Measurements from ENCODE around the gene CEP41. TPM values are rescaled to one million over a fixed set of nuclear protein-coding genes. Genes with fewer than 3 reads are reported as not detected.

The CEP41 gene
- total and polyA plus RNA-seq, 2 of the 13 experiments (the other 11 are each of a cell fraction or from before 2014, with no cell fraction given): 8.7 to 9.0 TPM

DNA sequence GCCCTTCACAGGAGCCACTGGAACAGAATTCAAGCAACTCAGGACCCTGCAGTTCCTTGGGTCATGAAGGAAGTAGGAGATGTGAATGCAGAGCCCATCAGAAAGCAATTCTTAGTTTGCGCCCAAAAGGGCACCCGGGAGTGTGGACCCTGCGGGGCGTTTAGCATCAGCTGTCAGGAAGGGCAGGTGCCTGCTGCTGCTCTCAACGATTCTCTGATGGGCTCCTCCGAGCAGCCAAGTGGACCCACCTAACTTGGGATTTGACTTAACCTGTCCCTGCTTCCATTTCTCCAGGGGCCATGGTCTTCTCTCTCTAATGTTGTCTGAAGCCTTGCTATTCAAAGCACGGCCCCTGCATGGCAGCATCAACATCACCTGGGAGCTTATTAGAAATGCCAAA is 79.1 kb downstream of the CEP41 start (continued):
- TF ChIP-seq, protein P1, sequence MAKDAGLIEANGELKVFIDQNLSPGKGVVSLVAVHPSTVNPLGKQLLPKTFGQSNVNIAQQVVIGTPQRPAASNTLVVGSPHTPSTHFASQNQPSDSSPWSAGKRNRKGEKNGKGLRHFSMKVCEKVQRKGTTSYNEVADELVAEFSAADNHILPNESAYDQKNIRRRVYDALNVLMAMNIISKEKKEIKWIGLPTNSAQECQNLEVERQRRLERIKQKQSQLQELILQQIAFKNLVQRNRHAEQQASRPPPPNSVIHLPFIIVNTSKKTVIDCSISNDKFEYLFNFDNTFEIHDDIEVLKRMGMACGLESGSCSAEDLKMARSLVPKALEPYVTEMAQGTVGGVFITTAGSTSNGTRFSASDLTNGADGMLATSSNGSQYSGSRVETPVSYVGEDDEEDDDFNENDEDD (CRISPR knock-in tag; IDR thresholded peaks at IDR 0.05; ENCODE audit: borderline replicate concordance): no peak
- TF ChIP-seq, protein P2, sequence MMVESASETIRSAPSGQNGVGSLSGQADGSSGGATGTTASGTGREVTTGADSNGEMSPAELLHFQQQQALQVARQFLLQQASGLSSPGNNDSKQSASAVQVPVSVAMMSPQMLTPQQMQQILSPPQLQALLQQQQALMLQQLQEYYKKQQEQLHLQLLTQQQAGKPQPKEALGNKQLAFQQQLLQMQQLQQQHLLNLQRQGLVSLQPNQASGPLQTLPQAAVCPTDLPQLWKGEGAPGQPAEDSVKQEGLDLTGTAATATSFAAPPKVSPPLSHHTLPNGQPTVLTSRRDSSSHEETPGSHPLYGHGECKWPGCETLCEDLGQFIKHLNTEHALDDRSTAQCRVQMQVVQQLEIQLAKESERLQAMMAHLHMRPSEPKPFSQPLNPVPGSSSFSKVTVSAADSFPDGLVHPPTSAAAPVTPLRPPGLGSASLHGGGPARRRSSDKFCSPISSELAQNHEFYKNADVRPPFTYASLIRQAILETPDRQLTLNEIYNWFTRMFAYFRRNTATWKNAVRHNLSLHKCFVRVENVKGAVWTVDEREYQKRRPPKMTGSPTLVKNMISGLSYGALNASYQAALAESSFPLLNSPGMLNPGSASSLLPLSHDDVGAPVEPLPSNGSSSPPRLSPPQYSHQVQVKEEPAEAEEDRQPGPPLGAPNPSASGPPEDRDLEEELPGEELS (CRISPR knock-in tag; IDR thresholded peaks at IDR 0.05): no peak
- no peak for TF ChIP-seq DNMT3B (CRISPR knock-in tag; conservative IDR thresholded peaks at IDR 0.05)
- TF ChIP-seq JDP2 (CRISPR knock-in tag; IDR thresholded peaks at IDR 0.05; ENCODE audit: borderline replicate concordance): no peak
- TF ChIP-seq ZBTB38 (CRISPR knock-in tag; IDR thresholded peaks at IDR 0.05): no peak
- TF ChIP-seq ZKSCAN1 (IDR thresholded peaks at IDR 0.05; ENCODE audit: low read length): no peak

DNA sequence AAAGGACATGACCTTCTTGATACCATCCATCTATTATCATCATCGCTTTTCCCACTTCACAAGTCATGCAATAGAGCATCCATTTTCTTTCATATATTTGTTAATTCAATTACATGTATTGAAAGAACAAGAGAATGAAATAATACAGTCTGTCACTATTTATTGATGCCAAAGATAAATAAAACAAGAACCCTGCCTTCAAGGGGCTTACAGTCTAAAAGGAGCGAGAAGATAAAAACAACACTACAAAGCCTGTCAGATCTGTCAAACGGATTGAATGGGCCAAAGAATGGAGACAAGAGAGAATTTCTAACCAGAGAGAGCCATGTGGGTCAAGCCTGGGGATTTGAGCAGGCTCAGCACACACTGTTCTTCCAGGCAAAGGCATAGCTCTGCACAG is 80.3 kb downstream of the CEP41 start:
- Histone ChIP-seq H3K9ac (ENCODE audit: insufficient read depth, low read depth, low read length) (no peak overlapping the region), H3K36me3 (replicated peaks in 1 of 2; ENCODE audit: control insufficient read depth in 1 of 2, insufficient read depth in 2 of 2, low read length in 2 of 2) (no peaks in the 10 kb centered on the region), H3K79me2 (ENCODE audit: insufficient read depth, low read length) (no peaks in the 10 kb centered on the region), H3K9me3 (ENCODE audit: low read length) (no peaks in the 10 kb centered on the region; the same call in 1 of the 2 replicates), H3K27me3 (ENCODE audit: control insufficient read depth in 1 of 2, insufficient read depth in 2 of 2, low read length in 2 of 2) (peaks cover 1 to 24% of the 10 kb centered on the region in 2 experiments; a peak in 4 of 5 replicates), H2AFZ (ENCODE audit: low read length) (no peak overlapping the region), H3K4me2 (ENCODE audit: low read depth, low read length) (no peak overlapping the region), H4K20me1 (ENCODE audit: insufficient read depth, low read length) (no peaks in the 10 kb centered on the region), H3K27ac (ENCODE audit: extremely low read length, insufficient read depth, low read length) (no peak overlapping the region), H3K4me3 (replicated peaks in 1 of 3; ENCODE audit: insufficient read depth in 1 of 3, low read depth in 2 of 3, low read length in 3 of 3) (no peak overlapping the region), H3K4me1 (ENCODE audit: insufficient read depth, low read length) (peaks cover 30% of the 10 kb centered on the region)
- ChIA-PET POLR2A (no interaction called here), CTCF (ENCODE audit: low intra/inter-chr PET ratio, low total read pairs) (no interaction called here)
- no TSS peak for BruUV-seq (replicated peaks)
- in situ Hi-C loops (cut with HindIII; ENCODE audit: extremely low pct_ligation_motif_present, low pct_unique_long_range_greater_than_20kb): no loop called here
- TF ChIP-seq FIP1L1 (IDR thresholded peaks at IDR 0.05; ENCODE audit: borderline replicate concordance, insufficient read depth, low read depth, low read length) (no peak), REPIN1 (CRISPR knock-in tag; IDR thresholded peaks at IDR 0.05; ENCODE audit: borderline replicate concordance, low read depth) (no peak), TEAD2 (CRISPR knock-in tag; IDR thresholded peaks at IDR 0.05) (no peak), NFE2 (CRISPR knock-in tag; IDR thresholded peaks at IDR 0.05) (no peak), FOXC1 (CRISPR knock-in tag; IDR thresholded peaks at IDR 0.05; ENCODE audit: borderline replicate concordance) (no peak)
- TF ChIP-seq, protein P3, sequence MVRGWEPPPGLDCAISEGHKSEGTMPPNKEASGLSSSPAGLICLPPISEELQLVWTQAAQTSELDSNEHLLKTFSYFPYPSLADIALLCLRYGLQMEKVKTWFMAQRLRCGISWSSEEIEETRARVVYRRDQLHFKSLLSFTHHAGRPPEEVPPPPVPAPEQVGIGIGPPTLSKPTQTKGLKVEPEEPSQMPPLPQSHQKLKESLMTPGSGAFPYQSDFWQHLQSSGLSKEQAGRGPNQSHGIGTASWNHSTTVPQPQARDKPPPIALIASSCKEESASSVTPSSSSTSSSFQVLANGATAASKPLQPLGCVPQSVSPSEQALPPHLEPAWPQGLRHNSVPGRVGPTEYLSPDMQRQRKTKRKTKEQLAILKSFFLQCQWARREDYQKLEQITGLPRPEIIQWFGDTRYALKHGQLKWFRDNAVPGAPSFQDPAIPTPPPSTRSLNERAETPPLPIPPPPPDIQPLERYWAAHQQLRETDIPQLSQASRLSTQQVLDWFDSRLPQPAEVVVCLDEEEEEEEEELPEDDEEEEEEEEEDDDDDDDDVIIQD (CRISPR knock-in tag; IDR thresholded peaks at IDR 0.05; ENCODE audit: low read depth): no peak
- WGBS (ENCODE audit: low lambda C conversion rate): 61% methylated on average over 3 of the region's 3 CpGs
- no peak for ATAC-seq
- intact Hi-C loops (cut with micrococcal nuclease; ENCODE audit: unreplicated experiment): no loop called here
- no peak for FAIRE-seq
- DNase-seq (ENCODE audit: low spot score): no peak

All from HepG2 (cell line).